ENCODE data around the gene MC1R.

MC1R gene

GRCh38 chr16:89951509-89951908, 32.8 kb downstream of the MC1R start:
- H3K4me3 ChIP-seq (ENCODE audit: low read depth, low read length) = no peak overlapping the region
- no peak for DNase-seq (ENCODE audit: low read depth)
- TF ChIP-seq CTCF (IDR thresholded peaks at IDR 0.05; ENCODE audit: insufficient read depth, low read depth, low read length, missing control alignments) = no peak

GRCh38 chr16:89952049-89952448, 33.4 kb downstream of the MC1R start:
- no peak for TF ChIP-seq CTCF (IDR thresholded peaks at IDR 0.05; ENCODE audit: insufficient read depth, low read depth, low read length, missing control alignments)
- DNase-seq (ENCODE audit: low read depth) = no peak
- no peak overlapping the region for H3K4me3 ChIP-seq (ENCODE audit: low read depth, low read length)

GRCh38 chr16:89952551-89952950, 33.9 kb downstream of the MC1R start:
- no peak for TF ChIP-seq CTCF (IDR thresholded peaks at IDR 0.05; ENCODE audit: insufficient read depth, low read depth, low read length, missing control alignments)
- no peak overlapping the region for H3K4me3 ChIP-seq (ENCODE audit: low read depth, low read length)
- no peak for DNase-seq (ENCODE audit: low read depth)

GRCh38 chr16:89953671-89954406, 35.2 kb downstream of the MC1R start:
- no peak for TF ChIP-seq CTCF (IDR thresholded peaks at IDR 0.05; ENCODE audit: insufficient read depth, low read depth, low read length, missing control alignments)
- peak overlapping the region; percentile 8; the same call in 1 of the 2 replicates for H3K4me3 ChIP-seq (ENCODE audit: low read depth, low read length)
- peak; percentile 71 for DNase-seq (ENCODE audit: low read depth)

GRCh38 chr16:89954462-89954861, 35.8 kb downstream of the MC1R start:
- no peak for TF ChIP-seq CTCF (IDR thresholded peaks at IDR 0.05; ENCODE audit: insufficient read depth, low read depth, low read length, missing control alignments)
- no peak overlapping the region for H3K4me3 ChIP-seq (ENCODE audit: low read depth, low read length)
- no peak for DNase-seq (ENCODE audit: low read depth)

GRCh38 chr16:89955001-89955685, 36.5 kb downstream of the MC1R start:
- no peak overlapping the region for H3K4me3 ChIP-seq (ENCODE audit: low read depth, low read length)
- TF ChIP-seq CTCF (IDR thresholded peaks at IDR 0.05; ENCODE audit: insufficient read depth, low read depth, low read length, missing control alignments) = no peak
- no peak for DNase-seq (ENCODE audit: low read depth)
